ENCODE measurements around the gene GAP43. TPM values are rescaled to one million over a fixed set of nuclear protein-coding genes. Genes with fewer than 3 reads are reported as not detected.

GAP43 gene
- total and polyA plus RNA-seq, 5 experiments from 2014 or later: not detected

GRCh38 chr3:115615001-115615814 is 8.1 kb upstream of the GAP43 start:
- POLR2A ChIA-PET: no interaction called here
- no peaks in the 10 kb centered on the region for H3K36me3 Mint-ChIP-seq
- H3K4me3 Mint-ChIP-seq: no peak overlapping the region
- H3K27me3 Mint-ChIP-seq: peaks cover 6 to 17% (median 8%) of the 10 kb centered on the region in 5 donors
- H3K9me3 Mint-ChIP-seq: peaks cover 0 to 5% (median 0%) of the 10 kb centered on the region in 9 donors
- H3K4me1 Mint-ChIP-seq: no peaks in the 10 kb centered on the region
- ATAC-seq (no peak), DNase-seq (no peak)
- no peak overlapping the region for H3K27ac Mint-ChIP-seq

GRCh38 chr3:115616461-115616860 is 6.8 kb upstream of the GAP43 start:
- no peak overlapping the region for H3K4me3 Mint-ChIP-seq
- ATAC-seq (no peak), DNase-seq (no peak)
- no peaks in the 10 kb centered on the region for H3K4me1 Mint-ChIP-seq
- no peak overlapping the region for H3K27ac Mint-ChIP-seq
- H3K36me3 Mint-ChIP-seq: no peaks in the 10 kb centered on the region
- POLR2A ChIA-PET: no interaction called here
- H3K27me3 Mint-ChIP-seq: peaks cover 6 to 14% (median 8%) of the 10 kb centered on the region in 5 donors
- H3K9me3 Mint-ChIP-seq: peaks cover 0 to 5% (median 0%) of the 10 kb centered on the region in 9 donors

GRCh38 chr3:115617591-115617990 is 5.7 kb upstream of the GAP43 start:
- POLR2A ChIA-PET: no interaction called here
- DNase-seq: no peak
- ATAC-seq: no peak
- Mint-ChIP-seq H3K4me1 (no peaks in the 10 kb centered on the region), H3K36me3 (no peaks in the 10 kb centered on the region), H3K4me3 (no peak overlapping the region), H3K27me3 (peaks cover 5 to 14% (median 8%) of the 10 kb centered on the region in 5 donors), H3K27ac (no peak overlapping the region), H3K9me3 (peaks cover 0 to 2% (median 0%) of the 10 kb centered on the region in 9 donors)

GRCh38 chr3:115624029-115624741 is 875 bp downstream of the GAP43 start:
- ATAC-seq (no peak), DNase-seq (no peak)
- Mint-ChIP-seq H3K36me3 (no peaks in the 10 kb centered on the region), H3K27me3 (peaks cover 12 to 45% (median 28%) of the 10 kb centered on the region in 5 donors), H3K27ac (no peak overlapping the region), H3K4me3 (peak overlapping the region in 3 of 10 donors; percentile 1 to 47 (median 8)), H3K4me1 (peaks cover 4 to 19% (median 13%) of the 10 kb centered on the region in 4 donors), H3K9me3 (no peaks in the 10 kb centered on the region)
- POLR2A ChIA-PET: no interaction called here

- no peaks in the 10 kb centered on the region for H3K36me3 Mint-ChIP-seq
- no peak overlapping the region for H3K27ac Mint-ChIP-seq
- POLR2A ChIA-PET: no interaction called here
- H3K4me3 Mint-ChIP-seq: no peak overlapping the region
- ATAC-seq: no peak
- no peaks in the 10 kb centered on the region for H3K9me3 Mint-ChIP-seq
- peaks cover 4 to 19% (median 13%) of the 10 kb centered on the region in 4 donors for H3K4me1 Mint-ChIP-seq
- peaks cover 12 to 39% (median 28%) of the 10 kb centered on the region in 5 donors for H3K27me3 Mint-ChIP-seq
- no peak for DNase-seq
Observed at GRCh38 chr3:115624901-115625300, 1.6 kb downstream of the GAP43 start.

- no peaks in the 10 kb centered on the region for H3K36me3 Mint-ChIP-seq
- peaks cover 4 to 19% (median 13%) of the 10 kb centered on the region in 4 donors for H3K4me1 Mint-ChIP-seq
- H3K9me3 Mint-ChIP-seq: no peaks in the 10 kb centered on the region
- no peak overlapping the region for H3K4me3 Mint-ChIP-seq
- peaks cover 14 to 39% (median 30%) of the 10 kb centered on the region in 5 donors for H3K27me3 Mint-ChIP-seq
- POLR2A ChIA-PET: no interaction called here
- no peak overlapping the region for H3K27ac Mint-ChIP-seq
- DNase-seq (no peak), ATAC-seq (no peak)
Observed at GRCh38 chr3:115626006-115626409, 2.7 kb downstream of the GAP43 start.

GRCh38 chr3:115626721-115627120 is 3.4 kb downstream of the GAP43 start:
- DNase-seq (no peak), ATAC-seq (no peak)
- Mint-ChIP-seq H3K9me3 (no peaks in the 10 kb centered on the region), H3K27me3 (peaks cover 19 to 42% (median 35%) of the 10 kb centered on the region in 5 donors), H3K4me1 (peaks cover 4 to 19% (median 13%) of the 10 kb centered on the region in 4 donors), H3K27ac (no peak overlapping the region), H3K36me3 (no peaks in the 10 kb centered on the region), H3K4me3 (no peak overlapping the region)
- POLR2A ChIA-PET: no interaction called here

GRCh38 chr3:115627180-115628074 is 4.1 kb downstream of the GAP43 start:
- H3K9me3 Mint-ChIP-seq: no peaks in the 10 kb centered on the region

GRCh38 chr3:115628075-115628412 is 4.7 kb downstream of the GAP43 start:
- Mint-ChIP-seq H3K27me3 (peaks cover 20 to 48% (median 39%) of the 10 kb centered on the region in 5 donors), H3K36me3 (no peaks in the 10 kb centered on the region), H3K4me3 (no peak overlapping the region), H3K4me1 (peaks cover 4 to 17% (median 12%) of the 10 kb centered on the region in 4 donors), H3K9me3 (no peaks in the 10 kb centered on the region), H3K27ac (no peak overlapping the region)
- POLR2A ChIA-PET: no interaction called here
- no peak for DNase-seq
- no peak for ATAC-seq

More at GRCh38 chr3:115627180-115628074, 4.1 kb downstream of the GAP43 start:
- Mint-ChIP-seq H3K4me1 (peaks cover 4 to 19% (median 13%) of the 10 kb centered on the region in 4 donors), H3K27me3 (peaks cover 19 to 48% (median 38%) of the 10 kb centered on the region in 5 donors), H3K27ac (no peak overlapping the region), H3K4me3 (no peak overlapping the region), H3K36me3 (no peaks in the 10 kb centered on the region)
- POLR2A ChIA-PET: no interaction called here
- DNase-seq (no peak), ATAC-seq (no peak)

- H3K4me1 Mint-ChIP-seq: no peaks in the 10 kb centered on the region
- no peak for ATAC-seq
- DNase-seq: no peak
- POLR2A ChIA-PET: no interaction called here
- no peaks in the 10 kb centered on the region for H3K9me3 Mint-ChIP-seq
- peaks cover 12 to 31% (median 19%) of the 10 kb centered on the region in 5 donors for H3K27me3 Mint-ChIP-seq
- H3K4me3 Mint-ChIP-seq: no peak overlapping the region
- H3K27ac Mint-ChIP-seq: no peak overlapping the region
- no peaks in the 10 kb centered on the region for H3K36me3 Mint-ChIP-seq
Observed at GRCh38 chr3:115630850-115631249, 7.5 kb downstream of the GAP43 start.

GRCh38 chr3:115632026-115632425 is 8.7 kb downstream of the GAP43 start:
- no peak overlapping the region for H3K27ac Mint-ChIP-seq
- peaks cover 9 to 23% (median 12%) of the 10 kb centered on the region in 5 donors for H3K27me3 Mint-ChIP-seq
- no peak for DNase-seq
- H3K4me3 Mint-ChIP-seq: no peak overlapping the region
- H3K9me3 Mint-ChIP-seq: no peaks in the 10 kb centered on the region
- no peaks in the 10 kb centered on the region for H3K4me1 Mint-ChIP-seq
- POLR2A ChIA-PET: no interaction called here
- H3K36me3 Mint-ChIP-seq: no peaks in the 10 kb centered on the region
- ATAC-seq: no peak

- POLR2A ChIA-PET: no interaction called here
- Mint-ChIP-seq H3K4me1 (no peaks in the 10 kb centered on the region), H3K36me3 (no peaks in the 10 kb centered on the region), H3K4me3 (no peak overlapping the region), H3K27me3 (peaks cover 9 to 21% (median 14%) of the 10 kb centered on the region in 5 donors), H3K9me3 (peaks cover 0 to 2% (median 0%) of the 10 kb centered on the region in 9 donors), H3K27ac (no peak overlapping the region)
- no peak for DNase-seq
- no peak for ATAC-seq
Observed at GRCh38 chr3:115633467-115633866, 10.2 kb downstream of the GAP43 start.
